HG02943 (cell line): ENCODE measurements around the gene TACR2.
A peak's percentile ranks its signal among the peaks of the same experiment; 100 is the strongest.

Source experiments
- ATAC-seq: cut with Tn5 transposase; IDR thresholded peaks from one replicate; pipeline ENCODE4 v1.9.1; 2021; ENCODE audit warnings: mild to moderate bottlenecking, low read depth, moderate library complexity; ENCODE audit not compliant: unreplicated experiment

The TACR2 gene

DNA sequence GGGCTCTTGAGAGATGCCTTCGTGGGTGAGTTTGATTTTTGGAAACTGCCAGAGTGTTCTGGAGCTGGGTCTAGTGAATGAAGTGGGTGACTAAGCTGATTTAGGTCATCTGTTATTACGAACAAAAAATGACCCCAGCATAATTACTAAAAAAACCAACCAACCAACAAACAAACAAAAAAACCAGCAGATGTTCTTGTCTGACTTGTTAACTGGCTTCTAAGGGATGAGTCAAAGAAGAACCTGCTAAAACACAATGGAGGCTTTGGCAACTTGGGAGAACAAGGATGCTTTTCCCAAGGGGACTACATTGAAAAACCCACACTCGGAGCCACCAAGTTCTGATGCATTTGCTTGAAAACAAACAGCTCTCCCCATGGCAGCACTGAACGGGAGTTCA, 11.5 kb downstream of the TACR2 start:
- no peak for ATAC-seq

DNA sequence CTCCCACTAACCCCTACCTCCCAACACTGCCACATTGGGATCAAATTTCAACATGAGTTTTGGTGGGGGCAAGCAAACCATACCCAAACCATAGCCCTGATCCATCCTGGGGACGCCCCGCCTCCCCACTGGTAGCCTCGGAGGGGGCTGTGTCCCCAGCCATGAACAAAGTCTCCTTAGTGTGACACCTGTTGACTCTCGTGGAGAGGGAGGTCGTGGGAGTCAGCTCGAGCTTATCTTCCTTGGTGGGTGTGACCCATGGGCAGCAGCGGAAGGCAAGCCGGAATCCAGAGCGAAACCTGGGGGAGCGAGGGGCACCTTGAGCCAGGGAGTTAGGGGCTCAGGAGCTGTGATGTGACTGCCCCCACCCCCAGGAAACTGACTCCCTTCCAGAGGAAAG, 11.9 kb downstream of the TACR2 start:
- no peak for ATAC-seq

DNA sequence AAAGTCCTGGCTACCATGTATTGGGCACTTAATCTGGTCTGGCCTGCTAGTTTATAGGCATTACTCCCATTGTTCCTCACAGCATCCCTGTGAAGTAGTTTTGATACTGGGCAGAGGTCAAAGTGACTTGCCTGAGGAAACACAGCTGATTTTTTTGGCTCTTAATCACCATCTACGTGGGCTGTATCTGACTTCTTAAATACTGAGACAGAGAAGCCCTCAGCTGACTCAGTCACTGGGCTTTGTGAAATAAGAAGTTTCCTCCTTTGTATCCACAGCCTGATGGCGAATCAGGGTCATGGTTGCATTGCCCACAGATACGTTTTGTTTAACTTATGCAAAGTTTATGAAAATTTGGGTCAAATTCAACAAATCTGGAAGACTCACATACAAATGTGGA, 13.2 kb downstream of the TACR2 start:
- no peak for ATAC-seq

DNA sequence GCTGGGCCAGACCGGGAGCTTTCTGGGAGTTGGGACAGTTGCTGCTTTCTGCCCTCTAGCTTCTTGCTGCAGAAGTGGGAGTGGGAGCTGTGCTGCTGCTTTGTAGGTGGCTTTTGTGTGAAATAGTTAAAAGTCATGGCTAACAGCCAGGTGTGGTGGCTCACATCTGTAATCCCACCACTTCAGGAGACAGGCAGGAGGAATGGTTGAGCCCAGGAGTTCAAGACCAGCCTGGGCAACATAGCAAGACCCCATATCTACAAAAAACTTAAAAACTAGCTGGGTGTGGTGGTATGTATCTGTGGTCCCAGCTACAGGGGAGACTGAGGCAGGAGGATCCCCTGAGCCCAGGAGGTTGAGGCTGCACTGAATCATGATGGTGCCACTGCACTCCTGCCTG, 13.7 kb downstream of the TACR2 start:
- ATAC-seq, result no peak

DNA sequence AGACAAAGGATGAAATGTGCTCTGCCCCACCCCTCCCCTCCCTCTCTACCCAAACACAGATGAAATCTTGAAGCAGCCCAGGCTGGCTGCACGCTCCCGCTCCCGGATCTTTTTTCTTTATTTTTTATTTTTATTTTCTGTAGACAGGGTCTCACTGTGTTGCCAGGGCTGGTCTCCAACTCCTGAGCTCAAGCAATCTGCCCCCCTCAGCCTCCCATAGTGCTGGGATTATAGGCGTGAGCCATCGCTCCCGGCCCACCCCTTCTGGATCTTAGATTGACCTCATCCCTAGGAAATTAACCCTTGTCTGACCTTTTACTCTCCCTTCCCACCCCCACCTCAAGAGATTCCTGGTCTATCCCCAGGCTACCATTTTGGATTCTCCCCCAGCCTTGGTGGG, 14.3 kb downstream of the TACR2 start:
- no peak for ATAC-seq

DNA sequence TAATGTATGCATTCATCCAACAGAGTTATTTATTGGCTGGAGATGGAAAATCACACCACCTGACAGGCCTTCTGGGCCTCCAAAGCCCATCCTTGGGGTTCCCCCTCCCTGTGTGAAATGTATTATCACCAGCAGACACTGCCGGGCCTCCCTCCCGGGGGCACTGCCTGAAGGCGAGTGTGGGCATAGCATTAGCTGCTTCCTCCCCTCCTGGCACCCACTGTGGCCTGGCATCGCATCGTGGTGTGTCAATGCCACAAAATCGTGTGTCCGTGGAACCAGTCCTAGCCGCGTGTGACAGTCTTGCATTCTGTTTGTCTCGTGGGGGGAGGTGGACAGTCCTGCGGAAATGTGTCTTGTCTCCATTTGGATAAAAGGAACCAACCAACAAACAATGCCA, 15.3 kb downstream of the TACR2 start:
- ATAC-seq, result no peak

DNA sequence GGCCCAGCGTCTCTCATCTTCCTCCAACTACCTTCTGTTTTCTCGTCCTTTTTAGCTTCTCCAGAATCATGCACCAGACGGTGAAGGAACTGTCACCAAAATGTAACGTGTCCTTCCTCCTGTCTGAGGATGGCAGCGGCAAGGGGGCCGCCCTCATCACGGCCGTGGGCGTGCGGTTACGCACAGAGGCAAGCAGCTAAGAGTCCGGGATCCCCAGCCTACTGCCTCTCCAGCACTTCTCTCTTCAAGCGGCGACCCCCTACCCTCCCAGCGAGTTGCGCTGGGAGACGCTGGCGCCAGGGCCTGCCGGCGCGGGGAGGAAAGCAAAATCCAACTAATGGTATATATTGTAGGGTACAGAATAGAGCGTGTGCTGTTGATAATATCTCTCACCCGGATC, 15.8 kb downstream of the TACR2 start:
- ATAC-seq, result no peak

DNA sequence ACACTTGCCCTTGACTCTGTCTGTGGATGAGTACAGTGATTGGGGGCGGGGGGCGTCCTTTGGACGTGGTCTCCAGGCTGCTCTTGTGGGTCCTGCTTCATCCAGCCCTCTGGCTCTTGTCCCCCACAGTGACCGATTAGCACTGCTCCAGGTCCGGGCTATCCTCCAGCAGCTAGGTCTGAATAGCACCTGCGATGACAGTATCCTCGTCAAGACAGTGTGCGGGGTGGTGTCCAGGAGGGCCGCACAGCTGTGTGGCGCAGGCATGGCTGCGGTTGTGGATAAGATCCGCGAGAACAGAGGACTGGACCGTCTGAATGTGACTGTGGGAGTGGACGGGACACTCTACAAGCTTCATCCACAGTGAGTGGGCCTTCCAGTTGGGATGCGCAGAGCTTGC, 18.3 kb downstream of the TACR2 start:
- ATAC-seq, result no peak

DNA sequence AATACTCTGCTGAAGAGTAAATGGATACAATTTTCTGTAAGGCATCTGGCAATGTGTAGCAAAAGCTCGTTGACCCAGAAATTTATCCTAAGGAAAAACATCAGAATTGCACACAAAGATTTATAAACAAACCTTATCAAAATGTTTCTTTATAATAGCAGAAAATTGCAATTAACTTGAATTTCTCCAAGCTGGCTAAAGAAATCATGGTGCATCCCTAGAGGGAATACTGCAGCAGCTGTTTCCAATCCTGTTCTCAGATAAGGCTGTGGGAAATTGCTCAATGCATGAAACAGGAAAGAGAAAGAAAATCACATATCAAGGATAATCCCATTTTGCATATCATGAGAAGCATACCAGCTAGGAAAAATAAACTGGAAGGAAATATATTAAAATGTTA, 18.7 kb downstream of the TACR2 start:
- ATAC-seq, result no peak

DNA sequence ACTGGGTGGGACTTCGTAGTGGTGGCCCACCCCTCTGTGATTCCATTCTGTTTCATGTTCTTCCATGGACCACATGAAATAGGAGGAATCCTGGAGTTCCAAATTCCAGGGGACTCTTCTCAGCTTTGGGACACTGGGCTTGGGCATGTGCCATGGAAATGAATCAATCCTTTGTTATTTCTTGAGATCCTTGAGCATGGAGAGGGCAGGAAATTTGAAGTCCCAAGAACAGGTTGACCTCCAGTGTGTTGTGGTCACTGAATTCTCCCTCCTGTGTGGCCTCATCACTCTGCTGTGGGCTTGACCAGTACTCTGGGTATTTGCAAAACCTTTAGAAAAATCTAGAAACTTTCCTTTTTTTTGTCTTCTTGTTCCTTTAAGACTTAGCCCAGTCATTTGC, 22.7 kb downstream of the TACR2 start:
- ATAC-seq, result no peak

DNA sequence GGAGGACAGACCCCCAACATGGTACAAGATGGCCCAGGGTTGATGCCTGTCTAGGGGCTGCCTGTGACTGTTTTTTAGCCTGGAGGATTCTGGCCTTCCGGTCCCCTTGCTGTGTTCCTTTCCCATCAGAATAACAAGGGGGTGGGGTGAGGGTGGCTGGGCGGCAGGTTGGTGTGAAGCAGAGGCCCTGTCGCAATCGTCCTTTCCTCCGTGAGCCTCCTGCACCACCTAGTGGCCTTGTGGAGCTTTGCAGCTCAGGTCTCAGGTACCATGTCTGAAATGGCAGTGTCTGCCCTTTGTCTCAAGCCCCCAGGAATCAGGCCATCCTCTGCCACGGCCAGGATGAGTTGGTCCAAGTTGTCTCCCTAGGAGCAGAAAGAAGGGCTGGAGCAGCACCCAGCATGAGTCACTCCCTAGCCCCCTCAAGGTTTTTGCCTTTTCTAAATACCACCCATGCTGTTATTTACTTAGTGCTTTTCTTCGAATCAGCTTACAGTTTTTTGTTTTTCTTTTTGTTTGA, 24.2 kb downstream of the TACR2 start:
- ATAC-seq, result peak; percentile 77

DNA sequence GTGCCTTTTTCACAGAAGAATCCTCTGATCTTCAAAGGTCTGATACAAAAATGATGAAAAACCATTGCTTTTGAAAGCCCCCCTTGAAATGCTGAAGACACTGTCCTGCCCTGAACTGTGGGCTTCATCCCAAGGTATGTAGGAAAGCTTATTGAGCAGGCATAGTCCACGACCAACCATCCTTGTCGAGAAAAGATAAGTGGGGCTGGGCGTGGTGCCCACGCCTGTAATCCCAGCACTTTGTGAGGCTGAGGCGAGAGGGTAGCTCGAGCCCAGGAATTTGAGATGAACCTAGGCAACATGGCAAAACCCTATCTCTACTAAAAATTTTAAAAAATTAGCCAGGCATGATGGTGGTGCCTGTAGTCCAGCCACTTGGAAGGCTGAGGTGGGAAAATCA, 25.6 kb downstream of the TACR2 start:
- no peak for ATAC-seq

DNA sequence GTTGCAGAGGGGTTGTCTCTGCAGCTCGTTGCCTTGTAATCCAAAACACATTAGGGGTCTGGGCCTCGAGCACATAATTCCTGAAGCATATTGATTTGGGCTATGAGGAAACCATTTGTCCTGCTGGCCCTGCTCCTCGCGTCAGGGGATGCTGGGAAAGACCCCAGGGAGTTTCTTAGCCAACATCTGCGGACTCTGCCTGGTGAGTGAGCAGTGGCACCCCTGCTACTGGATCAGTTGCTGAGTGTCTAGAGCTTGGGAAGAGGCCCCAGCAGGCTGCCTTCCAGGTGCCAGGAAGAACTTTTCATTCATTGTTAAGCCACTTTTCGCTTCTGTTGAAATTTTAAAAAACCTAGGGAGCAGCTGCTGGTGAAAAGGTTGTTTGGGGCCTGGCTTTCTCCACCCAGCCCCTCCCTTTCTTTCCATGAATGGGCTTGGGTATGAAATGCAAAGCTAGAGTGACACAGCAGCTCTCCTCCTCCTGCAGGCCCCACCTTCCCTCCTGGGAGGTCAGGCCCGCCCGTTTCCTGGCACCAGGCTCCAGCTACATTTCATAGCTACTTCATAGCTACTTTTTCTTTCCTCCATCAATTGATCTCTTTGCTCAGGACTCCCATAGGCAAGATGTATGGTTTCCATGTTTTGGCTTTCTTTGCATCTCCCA, 26.8 kb downstream of the TACR2 start:
- no peak for ATAC-seq

DNA sequence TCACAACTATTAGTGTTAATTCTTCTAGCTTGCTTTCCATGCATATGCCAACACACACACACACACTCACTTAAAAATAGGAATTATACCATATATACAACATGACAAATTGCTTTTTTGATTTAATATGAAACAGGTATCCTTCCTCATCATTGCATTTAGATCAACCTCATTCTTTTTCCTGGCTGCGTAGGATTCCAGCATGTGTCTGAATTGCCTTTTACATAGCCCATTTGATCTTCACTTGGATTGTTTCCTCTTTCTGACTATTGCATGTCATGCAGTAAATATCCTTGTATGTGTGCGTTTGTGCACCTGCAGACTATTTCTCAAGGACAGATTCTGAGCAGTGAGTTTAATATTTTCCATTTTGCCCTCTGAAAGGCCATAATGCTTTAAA, 28.2 kb downstream of the TACR2 start:
- no peak for ATAC-seq

DNA sequence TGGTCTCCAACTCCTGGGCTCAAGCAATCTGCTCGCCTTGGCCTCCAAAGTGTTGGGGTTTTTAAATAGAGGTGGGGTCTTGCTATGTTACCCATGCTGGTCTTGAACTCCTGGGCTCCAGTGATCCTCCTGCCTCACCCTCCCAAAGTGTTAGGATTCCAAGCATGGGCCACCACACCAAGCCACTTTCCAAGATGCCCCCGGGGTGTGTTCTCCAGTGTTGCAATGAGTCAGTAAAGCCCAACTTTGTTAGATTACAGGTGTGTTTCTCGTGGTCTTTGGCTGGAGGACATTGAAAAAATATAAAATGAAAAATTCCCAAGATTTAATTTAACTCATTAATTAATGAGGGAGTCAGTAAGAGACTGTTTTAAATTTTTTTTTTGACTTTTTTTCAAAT, 29.2 kb downstream of the TACR2 start:
- ATAC-seq, result no peak

DNA sequence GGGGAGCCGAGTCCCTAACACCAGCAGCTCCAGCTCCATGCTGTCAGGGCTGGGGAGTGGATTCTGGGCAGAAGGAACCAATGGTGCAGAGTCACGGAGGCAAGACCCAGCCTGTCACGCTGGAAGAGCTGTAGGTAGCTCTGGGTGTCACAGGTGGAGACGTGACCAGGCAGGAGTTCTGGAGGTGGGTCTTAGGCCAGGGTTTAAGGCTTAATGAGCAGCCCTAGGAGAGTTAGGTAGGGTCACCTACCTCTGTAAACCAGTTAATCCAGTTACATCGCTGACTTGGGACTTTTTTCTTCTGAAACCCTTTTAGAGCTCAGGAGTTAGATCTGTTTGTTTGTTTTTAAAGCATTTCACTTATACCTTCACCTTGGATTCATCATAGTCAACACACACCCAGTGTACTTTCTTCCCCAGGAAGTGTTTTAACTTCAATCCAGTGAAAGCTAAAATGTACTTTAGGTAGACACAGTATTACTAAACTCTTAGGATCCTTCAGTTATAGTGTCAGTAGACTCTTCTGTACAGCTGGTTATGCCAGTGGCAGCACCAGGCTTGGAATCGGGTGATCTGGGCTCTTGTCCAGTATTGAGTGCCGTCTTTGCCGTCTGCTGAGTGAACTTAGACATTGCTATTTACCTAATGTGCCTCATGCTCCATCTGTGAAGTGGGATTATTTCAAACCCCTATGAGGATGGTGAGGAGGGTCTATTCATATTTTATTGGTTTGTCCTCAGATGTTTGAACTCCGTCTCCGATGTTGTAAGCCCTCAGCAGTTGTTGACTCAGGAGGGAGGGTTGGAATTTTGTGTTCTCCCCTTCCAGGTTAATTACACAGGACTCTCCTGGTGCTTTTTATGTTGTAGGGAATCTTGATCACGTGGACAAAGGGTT, 31.0 kb downstream of the TACR2 start:
- no peak for ATAC-seq

DNA sequence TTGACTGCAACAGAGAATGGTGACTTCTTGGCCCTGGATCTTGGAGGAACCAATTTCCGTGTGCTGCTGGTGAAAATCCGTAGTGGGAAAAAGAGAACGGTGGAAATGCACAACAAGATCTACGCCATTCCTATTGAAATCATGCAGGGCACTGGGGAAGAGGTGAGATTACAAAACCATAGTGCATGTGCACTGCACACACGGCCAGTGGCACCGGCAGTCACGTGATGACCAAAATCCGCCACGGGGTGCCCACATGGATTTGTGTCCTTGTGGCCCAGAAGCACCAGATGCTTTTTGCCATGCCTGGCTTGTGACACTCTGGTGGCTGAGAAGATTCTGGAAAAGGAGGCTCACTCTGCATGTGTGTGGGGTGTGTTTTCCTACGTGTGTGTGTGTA, 32.4 kb downstream of the TACR2 start:
- no peak for ATAC-seq

DNA sequence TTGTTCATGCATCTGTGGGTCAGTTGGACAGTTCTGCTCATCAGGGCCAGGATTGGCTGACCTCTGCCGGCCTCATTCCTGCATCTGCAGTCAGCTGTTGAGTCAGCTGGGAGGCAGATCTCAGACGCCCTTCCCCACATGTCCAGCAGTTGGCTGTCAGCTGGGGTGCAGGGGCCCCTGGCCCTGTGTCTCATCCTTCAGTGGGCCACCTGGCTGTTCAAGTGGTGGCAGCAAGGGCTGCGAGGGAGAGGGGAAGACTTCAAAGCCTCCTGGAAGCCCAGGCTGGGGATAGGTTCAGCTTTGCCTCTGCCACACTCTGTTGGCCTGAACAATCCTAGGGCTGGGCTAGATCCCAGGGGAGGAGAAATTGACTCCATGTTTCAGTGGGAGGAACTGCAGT, 33.2 kb downstream of the TACR2 start:
- ATAC-seq, result no peak

DNA sequence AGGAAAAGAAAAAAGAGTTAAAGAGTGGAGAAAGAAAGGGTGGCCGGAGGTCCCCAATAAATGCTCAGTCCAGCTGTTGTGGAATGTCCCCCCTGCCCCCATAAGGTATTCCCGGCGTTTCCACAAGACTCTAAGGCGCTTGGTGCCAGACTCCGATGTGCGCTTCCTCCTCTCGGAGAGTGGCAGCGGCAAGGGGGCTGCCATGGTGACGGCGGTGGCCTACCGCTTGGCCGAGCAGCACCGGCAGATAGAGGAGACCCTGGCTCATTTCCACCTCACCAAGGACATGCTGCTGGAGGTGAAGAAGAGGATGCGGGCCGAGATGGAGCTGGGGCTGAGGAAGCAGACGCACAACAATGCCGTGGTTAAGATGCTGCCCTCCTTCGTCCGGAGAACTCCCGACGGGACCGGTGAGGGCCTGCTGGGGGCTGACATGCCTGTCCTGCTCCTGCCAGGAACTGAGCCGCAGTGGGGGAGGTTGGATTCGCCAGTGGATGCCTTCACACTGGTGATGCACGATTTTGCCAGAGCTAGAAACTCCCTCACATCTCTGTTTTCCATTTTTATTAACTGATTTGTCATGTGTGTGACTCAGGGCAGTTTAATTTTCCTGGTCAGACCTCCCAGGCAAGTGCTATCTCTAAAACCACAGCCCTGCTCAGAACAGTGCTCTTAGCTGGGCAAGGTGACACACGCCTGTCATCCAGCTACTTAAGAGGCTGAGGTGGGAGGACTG, 34.2 kb downstream of the TACR2 start:
- ATAC-seq, result no peak

DNA sequence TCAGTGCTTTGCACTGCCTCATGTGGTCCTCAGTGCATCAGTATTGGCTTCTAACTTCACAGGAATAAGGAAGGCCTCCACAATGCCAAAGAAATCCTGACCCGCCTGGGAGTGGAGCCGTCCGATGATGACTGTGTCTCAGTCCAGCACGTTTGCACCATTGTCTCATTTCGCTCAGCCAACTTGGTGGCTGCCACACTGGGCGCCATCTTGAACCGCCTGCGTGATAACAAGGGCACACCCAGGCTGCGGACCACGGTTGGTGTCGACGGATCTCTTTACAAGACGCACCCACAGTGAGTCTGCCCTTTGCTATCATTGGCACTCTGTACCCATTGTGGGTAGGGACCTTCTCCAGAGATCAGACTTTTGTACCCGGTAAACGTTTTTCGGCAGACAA, 36.9 kb downstream of the TACR2 start:
- no peak for ATAC-seq

DNA sequence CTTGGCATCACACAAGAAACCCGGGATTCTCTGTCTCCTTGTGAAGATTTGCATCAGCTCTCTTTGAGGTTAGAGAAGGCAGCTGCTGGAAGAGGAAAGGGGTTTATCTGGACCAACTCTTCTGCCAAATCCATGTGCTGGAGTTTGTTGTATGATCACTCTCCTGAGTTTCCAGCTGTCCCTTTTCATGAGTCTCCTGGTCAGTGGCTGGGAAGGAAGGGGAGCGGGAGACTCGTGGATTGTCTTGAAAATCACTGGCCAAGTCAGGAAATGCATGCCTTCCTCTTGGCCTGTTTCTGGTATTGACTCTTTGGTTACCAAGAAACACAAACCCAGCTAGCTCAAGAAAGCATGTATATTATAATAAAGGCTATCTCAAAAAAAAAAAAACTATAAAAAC, 38.8 kb downstream of the TACR2 start:
- ATAC-seq, result no peak
